ENCODE measurements around the gene OSBPL9.

GRCh38 chr1:51653127-51653526 lies 36.2 kb downstream of the OSBPL9 start:
- TF ChIP-seq POLR2AphosphoS5 (IDR thresholded peaks at IDR 0.05; ENCODE audit: low read depth, low read length) (no peak), POLR2A (IDR thresholded peaks at IDR 0.05; ENCODE audit: low read depth, low read length) (no peak)

All from GM12892 (cell line).